NCI-H1930 (cell line): ENCODE results near the gene ZNF554.
"Not testable (repeated sequence)": the region's sequence is repeated elsewhere in the genome, so short reads cannot be mapped to it uniquely, and the experiment has no call there.

Experiments
- DNase-seq, 2 experiments: peaks; one replicate each; lab custom pipeline; 2025; lab: John Stamatoyannopoulos, UW

ZNF554 gene

DNA sequence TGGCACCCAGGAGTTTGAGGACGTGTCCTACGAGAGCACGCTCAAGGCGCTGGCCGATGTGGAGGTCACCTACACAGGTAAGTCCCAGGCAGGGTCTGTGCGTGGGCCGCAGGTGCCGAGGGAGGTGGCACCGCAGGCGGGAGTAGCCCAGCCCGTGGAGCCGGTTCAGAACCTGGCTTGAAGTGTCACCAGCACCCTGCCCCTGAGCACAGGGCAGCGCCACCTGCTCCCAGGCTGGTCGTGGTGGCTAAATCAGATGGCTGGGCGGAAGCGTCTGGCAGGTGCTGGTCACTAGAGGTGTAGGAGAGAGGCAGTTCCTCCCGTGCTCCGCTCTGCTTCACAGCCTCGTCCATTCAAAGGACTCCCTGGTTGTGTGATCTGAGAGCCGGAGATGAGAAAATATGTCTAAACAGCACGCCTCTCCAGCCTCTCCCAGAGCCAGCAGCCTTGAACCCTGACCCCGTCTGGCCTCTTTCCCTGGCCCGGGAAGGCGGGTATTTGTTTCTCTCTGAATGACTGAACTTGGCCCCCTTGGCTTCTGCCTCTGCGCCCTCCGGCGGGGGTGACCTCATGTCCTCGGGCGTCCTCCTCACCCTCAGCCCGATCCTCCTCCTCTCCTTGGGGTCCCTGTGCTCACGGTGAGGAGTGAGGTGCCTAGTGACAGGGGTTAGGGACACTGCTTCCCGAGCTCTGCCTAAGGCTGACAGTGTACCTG, 29.0 kb upstream of the ZNF554 start:
- DNase-seq: no peak

DNA sequence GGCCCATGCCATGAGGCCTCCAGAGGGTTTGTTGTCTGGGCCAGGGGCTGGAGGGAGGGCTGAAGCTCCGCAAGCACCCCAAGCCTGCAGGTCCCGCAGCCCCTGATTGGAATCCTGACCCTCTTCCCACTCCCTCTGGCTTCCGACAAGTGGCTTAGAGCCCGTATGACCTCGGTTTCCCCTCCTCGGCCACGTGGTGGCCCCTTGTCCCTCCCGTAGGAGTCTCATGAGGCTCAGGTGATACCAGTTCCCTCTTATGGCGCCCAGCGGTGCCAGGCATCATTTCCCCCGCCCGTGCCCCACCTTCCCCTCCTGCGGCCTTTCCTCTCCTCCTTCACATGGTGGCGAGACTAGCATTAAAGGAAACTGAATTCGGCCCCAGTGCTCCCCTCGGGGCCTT, 28.2 kb upstream of the ZNF554 start:
- DNase-seq: no peak

GRCh38 chr19:2791876-2792275, 27.8 kb upstream of the ZNF554 start:
- DNase-seq: no peak

GRCh38 chr19:2792666-2793065, 27.0 kb upstream of the ZNF554 start:
- DNase-seq: not testable (repeated sequence)

- DNase-seq: no peak
These were observed 26.5 kb upstream of the ZNF554 start for GRCh38 chr19:2793126-2793525.

- DNase-seq: no peak
These were observed 26.1 kb upstream of the ZNF554 start for GRCh38 chr19:2793577-2793976.

DNA sequence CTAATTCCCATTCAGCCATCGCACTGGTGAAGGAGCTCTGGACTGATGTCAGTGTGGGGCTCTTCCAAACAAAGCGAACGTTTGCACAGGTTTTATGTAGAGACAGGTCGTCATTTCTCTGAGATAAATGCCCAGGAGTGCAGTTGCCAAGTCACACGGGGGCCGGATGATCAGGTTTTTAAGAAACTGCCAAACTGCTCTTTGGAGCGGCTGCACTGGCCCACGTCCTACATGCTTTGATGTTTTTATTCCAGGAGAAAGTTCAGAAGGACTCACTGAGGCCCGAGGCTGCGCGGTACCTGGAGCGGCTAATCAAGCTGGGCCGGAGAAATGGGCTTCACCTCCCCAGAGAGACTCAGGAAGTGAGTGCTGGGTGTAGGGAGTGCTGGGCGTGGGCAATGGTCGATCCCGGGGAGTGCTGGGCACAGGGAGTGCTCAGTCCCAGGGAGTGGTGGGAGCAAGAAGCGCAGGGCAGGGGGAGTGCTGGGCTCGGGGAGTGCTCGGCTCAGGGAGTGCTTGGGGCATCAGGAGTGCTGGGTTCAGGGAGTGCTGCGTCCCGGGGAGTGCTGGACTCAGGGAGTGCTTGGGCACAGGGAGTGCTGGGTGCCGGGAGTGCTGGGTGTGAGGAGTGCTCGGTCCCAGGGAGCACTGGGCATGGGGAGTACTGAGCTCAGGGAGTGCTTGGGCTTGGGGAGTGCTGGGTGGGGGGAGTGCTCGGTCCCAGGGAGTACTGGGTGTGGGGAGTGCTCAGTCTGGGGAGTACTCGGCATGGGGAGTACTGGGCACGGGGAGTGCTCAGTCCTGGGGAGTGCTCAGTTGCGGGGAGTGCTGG, 23.6 kb upstream of the ZNF554 start:
- no peak for DNase-seq

GRCh38 chr19:2796659-2797266, 22.9 kb upstream of the ZNF554 start:
- DNase-seq: no peak

- DNase-seq: no peak
These were observed 22.4 kb upstream of the ZNF554 start for GRCh38 chr19:2797280-2797679.

DNA sequence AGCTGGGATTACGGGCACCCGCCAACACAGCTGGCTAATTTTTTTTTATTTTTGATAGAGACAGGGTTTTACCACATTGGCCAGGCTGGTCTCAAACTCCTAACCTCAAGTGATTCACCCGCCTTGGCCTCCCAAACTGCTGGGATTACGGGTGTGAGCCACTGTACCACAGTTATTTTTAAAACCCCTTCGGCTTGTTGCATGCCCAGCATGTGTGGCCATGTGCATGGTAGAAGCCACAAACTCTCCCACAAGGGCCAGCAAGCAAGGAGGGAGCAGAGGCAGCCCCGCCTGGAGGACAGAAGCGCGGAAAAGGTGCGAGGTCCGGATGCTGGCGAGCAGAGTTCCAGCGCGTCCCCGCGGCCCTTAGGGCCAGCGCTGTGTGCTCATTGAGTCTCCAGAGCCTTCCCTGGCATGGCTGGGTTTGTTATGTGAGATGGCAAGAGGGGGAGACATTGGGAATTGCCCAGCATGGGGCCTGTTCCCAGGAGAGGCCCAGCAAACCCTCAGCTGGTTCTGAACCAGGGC, 21.4 kb upstream of the ZNF554 start:
- no peak for DNase-seq

- DNase-seq: no peak
These were observed 20.9 kb upstream of the ZNF554 start for GRCh38 chr19:2798733-2799132.

GRCh38 chr19:2799273-2800020, 20.2 kb upstream of the ZNF554 start:
- DNase-seq: no peak

GRCh38 chr19:2800506-2800905, 19.2 kb upstream of the ZNF554 start:
- no peak for DNase-seq

DNA sequence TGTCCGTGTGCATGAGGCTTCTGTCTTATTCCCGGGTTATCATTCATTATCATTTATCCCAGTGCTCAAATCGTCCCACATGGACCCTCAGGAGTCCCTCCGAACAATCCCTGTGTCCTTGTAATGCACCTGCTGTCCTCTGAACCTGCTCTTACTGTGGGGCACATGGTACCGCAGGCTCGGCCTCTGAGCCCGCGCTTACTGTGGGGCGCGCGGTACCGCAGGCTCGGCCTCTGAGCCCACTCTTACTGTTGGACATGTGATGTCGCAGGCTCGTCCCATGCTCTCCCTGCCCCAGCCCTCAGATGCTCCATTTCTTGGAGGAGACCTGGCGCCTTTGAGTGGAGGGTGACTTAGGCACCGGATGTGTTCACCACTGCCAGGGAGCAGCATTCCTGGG, 16.8 kb upstream of the ZNF554 start:
- DNase-seq: no peak

- no peak for DNase-seq
These were observed 16.0 kb upstream of the ZNF554 start for GRCh38 chr19:2803486-2804155.

DNA sequence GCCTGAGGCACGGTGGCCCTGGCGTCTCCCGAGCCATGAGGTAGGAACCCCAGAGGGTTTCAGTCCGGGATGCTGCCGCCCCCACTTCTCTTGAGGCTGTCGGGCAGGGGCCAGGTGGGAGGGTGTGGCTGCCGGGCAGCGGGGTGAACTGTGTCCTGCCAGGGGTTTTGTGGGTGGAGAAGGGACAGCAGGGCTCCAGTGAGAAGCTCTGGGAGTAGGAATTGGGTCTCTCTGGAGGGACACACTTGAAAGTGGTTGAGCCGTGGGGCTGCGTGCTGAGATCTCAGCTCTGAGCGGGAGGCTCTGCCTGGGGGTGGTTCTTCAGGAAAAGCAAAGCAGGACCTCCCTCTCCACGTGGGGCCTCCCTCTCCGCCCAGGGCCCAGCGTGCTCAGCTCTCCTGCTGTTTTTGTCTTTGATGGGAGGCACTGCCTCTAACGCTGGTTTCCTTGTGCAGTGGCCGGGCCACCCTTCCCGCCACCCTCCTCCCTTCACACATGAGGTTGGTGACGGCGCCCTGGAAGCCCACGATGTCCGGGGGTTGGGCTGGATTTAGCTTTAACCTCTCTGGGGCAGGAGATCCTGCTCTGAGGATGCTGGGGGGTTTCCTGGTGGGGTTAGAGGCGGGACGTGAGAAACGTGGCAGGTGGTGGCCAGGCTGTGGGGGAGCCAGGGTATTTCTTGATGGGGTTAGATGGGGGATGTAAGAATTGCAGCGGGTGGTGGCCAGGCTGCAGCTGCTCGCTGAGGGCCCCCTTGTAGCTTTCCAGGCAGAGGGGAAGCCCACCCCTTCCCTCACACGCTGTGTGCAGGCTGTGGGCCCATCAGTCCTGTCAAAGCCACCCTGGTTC, 15.3 kb upstream of the ZNF554 start:
- DNase-seq: no peak

GRCh38 chr19:2805261-2805900, 14.3 kb upstream of the ZNF554 start:
- no peak for DNase-seq

DNA sequence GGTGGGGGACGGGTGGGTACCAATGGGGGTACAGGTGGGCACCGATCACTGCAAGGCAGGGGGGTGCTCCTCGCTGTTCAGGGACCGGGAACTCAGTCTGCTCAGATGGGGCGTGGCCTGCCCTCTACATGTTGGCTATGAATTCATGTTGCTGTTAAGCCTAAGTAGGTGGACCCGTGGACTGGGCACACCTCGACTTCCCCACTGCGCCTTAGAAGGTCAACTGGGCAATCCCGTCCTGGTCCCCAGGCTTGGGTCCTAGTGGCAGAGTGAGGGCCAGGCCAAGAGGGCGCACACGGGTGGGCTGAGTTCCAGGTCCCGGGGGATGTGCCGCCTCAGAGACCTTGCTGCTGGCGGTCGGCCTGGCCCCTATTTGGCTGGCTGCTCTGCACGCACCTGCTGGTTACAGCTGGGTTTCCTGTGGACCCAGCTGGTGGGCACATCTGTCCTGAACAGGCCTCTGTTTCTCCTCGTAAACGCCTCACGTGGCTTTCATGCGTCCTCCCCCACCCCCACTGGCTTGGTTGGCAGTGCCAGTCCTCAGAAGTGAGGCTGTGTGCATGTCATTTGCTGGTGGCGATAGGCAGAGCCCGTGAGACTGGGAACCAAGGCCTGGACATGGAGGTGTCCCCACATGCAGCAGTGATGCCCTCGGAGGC, 13.5 kb upstream of the ZNF554 start:
- DNase-seq: no peak

- DNase-seq: no peak
These were observed 12.8 kb upstream of the ZNF554 start for GRCh38 chr19:2806736-2807378.
